NCI-H2227 treated with DMSO at 0.1 percent for 48 hours (cell line): ENCODE results near the gene EME2.

Experiments used
- DNase-seq: peaks from one replicate; lab custom pipeline; 2025; lab: John Stamatoyannopoulos, UW

The EME2 gene

GRCh38 chr16:1778200-1779179 lies 5.9 kb downstream of the EME2 start:
- no peak for DNase-seq

GRCh38 chr16:1779234-1779701 lies 6.7 kb downstream of the EME2 start:
- DNase-seq = no peak

DNA sequence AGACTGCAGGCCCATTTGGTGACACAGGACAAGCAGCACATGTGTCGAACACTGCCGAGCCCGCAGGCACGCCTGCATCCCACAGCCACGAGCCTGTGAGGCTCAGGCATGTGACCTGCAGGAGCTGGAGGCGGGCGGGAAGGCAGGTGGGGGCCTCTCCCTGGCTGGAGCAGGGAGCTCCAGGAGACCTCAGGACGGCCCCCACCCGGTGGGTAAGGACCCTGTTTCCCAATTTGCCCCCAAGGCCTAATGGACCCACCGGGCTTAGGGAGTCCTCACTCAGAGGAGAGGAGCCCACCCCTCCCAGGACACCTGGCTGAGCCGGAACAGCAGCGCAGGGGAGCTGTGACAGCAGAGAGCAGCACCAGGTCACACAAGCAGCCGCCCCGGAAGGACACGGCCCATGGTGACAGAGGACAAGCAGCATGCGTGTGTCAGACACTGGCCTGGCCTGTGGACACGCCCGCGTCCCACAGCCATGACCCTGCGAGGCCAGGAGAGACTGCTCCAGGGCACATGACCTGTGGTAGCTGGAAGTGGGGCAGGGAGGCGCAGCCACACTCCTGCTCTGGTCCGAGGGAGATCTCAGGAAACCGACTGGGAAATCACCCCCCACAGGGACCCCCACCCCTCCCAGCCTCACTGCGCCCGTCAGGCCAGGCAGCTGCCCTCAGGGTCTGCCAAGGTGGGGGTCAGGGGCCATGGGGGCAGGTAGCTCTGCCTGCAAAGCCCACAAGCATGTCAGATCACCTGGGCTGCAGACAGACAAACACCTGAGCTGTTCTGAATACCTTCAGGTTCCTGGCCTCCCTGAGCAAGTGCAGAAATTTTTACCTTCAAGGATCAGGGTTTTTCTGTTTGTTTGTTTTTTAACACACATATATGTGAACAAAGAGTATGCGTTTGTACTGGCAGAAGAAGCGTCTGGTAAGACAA lies 7.4 kb downstream of the EME2 start:
- DNase-seq = no peak

GRCh38 chr16:1780677-1781072 lies 8.1 kb downstream of the EME2 start:
- no peak for DNase-seq

- DNase-seq = no peak
These were observed 8.6 kb downstream of the EME2 start for GRCh38 chr16:1781254-1781653.

- no peak for DNase-seq
These were observed 9.3 kb downstream of the EME2 start for GRCh38 chr16:1781758-1782407.

DNA sequence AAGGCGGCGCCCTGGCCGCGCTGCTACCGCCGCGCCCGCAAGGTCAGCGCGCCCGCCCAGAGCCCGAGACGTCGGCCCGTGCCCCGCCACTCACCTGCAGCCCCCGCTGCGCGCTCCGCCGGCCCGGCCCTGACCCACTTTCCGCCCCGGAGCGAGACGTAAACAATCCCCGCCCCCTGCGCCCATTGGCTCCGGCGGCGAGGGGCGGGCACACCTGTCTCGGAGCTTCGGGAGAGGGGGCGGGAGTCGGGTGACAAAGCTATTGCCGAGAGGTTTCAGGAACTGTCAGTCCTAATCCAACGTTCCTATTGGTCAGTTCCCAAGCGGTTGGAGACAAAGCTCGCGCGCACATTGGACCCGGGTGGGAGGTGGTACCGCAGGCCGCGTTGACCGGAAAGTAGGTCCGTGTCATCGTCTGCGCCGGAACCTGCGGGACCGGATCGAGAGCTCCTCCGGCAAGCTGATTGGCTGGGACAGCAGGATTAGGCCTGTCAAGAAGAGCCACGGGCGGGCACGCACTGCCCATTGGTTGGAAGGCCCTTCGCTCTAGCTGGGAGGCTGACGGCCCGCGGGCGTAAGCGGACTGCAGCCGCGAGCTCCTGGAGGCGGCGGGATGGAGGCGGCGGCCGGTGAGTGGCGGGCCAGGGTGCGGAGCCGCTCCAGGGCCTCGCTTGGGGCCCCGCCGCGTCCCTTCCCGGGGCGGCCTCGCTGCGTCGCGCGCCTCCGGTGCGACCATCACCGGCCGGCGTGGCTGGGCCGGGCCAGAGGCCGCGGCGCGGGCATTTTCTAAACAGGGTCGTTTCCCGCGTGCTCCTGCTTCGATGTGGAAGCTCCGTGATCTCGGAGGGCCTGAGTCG lies 10.0 kb downstream of the EME2 start, which contains the start of the genes NUBP2 and SPSB3:
NUBP2 (plus strand) TSS at position 553 of the 857 bp plus-strand sequence; CDS start at position 614, 61 bp downstream.
SPSB3 (minus strand) TSS at position 164 of the 857 bp plus-strand sequence. CDS start 1,088 bp downstream, outside the sequence.
- DNase-seq = peak; percentile 98

- no peak for DNase-seq
These were observed 12.6 kb downstream of the EME2 start for GRCh38 chr16:1784977-1785845.

- no peak for DNase-seq
These were observed 13.2 kb downstream of the EME2 start for GRCh38 chr16:1785846-1786170.

- DNase-seq = no peak
These were observed 13.8 kb downstream of the EME2 start for GRCh38 chr16:1786242-1787055.

DNA sequence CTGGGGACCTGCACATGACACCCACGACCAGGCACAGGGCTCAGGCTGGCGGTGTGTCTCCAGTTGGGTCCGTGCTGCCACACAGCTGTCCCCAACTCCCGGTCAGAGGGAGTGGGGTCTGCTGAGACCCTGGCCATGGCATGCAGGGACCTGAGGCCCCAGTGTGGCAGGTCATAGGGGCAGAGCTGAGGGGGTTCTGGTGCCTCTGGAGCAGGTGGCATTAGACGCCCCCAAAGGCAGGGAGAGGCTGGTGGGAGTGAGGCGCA lies 14.4 kb downstream of the EME2 start:
- no peak for DNase-seq

GRCh38 chr16:1787322-1788094 lies 14.9 kb downstream of the EME2 start:
- DNase-seq = no peak

- no peak for DNase-seq
These were observed 15.6 kb downstream of the EME2 start for GRCh38 chr16:1788095-1788707.

DNA sequence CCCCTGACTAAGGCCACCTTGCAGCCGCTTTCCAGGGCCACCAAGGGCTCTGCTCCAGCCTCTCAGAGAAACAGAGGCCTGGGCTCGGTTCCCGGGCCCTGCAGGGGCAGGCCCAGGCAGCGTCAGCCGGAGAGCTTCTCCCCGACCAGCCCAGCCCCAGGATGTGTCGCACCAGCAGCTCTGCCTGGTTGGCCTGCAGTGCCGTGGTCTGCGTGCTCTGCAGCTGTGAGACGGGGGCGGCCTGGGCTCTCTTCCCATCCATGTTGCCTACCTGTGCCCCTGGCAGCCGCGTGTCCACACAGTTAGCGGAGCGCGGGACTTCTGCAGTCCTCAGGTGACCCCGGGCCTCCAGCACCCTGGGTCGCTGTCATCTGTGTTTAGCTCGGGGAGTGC lies 16.1 kb downstream of the EME2 start:
- DNase-seq = no peak

DNA sequence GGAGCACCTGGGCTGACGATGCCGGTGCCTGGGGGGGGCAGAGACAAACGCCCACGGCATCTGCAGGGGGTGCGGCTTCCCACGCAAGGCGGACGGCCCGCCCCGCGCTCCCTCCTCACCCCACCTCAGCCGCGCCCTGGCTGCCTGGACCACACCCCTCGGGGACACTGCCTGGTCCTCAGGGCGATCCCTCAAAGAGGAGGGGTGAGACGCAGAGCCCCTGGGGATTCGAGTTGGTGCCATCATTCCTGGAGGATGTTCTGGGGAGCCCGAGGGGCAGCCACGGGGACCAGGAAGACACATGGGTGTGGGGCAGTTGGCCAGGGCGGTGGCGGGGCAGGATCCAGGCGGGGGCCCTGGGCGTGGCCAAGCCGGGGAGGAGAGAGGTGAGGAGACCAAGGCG lies 17.0 kb downstream of the EME2 start:
- no peak for DNase-seq

DNA sequence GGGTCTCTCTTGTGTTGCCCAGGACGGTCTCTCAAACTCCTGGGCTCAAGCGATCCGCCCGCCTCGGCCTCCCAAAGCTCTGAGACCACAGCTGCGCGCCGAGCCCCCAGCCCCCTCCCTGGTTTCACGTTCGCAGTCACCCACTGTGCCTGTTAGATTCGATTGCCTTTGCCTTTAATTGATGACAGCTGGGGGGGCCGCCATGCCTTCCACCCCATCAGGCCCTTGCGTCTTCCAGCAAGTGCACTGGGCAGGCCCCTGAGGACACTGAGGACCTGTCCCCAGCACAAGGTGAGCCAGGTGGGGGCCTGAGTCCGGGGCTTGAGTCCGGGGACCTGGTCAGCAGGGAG lies 17.6 kb downstream of the EME2 start:
- DNase-seq = no peak

- no peak for DNase-seq
These were observed 18.1 kb downstream of the EME2 start for GRCh38 chr16:1790611-1791255.
